HCT116 (cell line): ENCODE measurements around the gene C16orf95.

Experiments used
- EZH2phosphoT487 ChIP-seq: fragments of 200-600 bp; IDR thresholded peaks from 2 replicates; pipeline ENCODE4 v1.6.1; 2018; ENCODE audit warnings: antibody characterized with exemption, borderline replicate concordance
- JUND ChIP-seq: IDR thresholded peaks from 2 replicates; pipeline ENCODE4 v1.6.1; 2012
- POLR2A ChIP-seq: IDR thresholded peaks from 2 replicates; pipeline ENCODE4 v1.7.0; 2011; ENCODE audit warnings: borderline replicate concordance; ENCODE audit not compliant: insufficient read depth, insufficient read length; ENCODE audit errors: extremely low read depth
- POLR2AphosphoS5 ChIP-seq: IDR thresholded peaks from 2 replicates; pipeline ENCODE4 v1.6.1; 2011; ENCODE audit warnings: mild to moderate bottlenecking, low read depth, low read length, moderate library complexity
- RAD21 ChIP-seq: IDR thresholded peaks from 2 replicates; pipeline ENCODE4 v1.6.1; 2012; ENCODE audit warnings: low read depth, mild to moderate bottlenecking
- TF ChIP-seq, protein P1 (sequence below), 3 experiments: fragments of 200-600 bp in 1 of 3; sonication (generic) in 1 of 3; IDR thresholded peaks in 2 of 3; conservative IDR thresholded peaks in 1 of 3; 2 replicates each; pipeline ENCODE4 v1.5.1; 2012 to 2017; ENCODE audit warnings: low read depth in 2 of 3, low read length in 2 of 3, antibody characterized with exemption in 1 of 3, borderline replicate concordance in 1 of 3, control low read depth in 1 of 3, mild to moderate bottlenecking in 1 of 3, mixed read lengths in 1 of 3, mixed run types in 1 of 3, moderate library complexity in 1 of 3; ENCODE audit not compliant: insufficient read depth in 1 of 3
- TF ChIP-seq, protein P2 (sequence below): IDR thresholded peaks from 2 replicates; pipeline ENCODE4 v1.6.1; 2012

DNA sequence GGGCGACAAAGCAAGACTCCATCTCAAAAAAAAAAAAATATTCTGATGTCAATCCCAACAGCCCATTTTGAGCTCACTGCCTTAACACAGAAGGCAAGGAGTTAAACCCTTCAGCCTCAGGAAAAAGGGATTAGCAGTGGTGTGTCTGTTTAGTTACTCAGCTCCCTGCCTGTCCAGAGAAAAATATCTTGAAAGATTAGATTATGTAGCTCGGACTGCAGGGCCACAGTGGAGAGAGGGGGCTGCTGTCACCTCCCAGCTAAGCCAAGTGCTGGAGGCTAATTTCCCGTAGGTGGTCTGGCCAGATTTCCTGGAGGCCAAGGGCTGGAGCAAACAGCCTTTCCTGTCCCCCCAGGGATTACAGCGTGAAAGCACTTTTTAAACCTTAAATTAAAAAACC, 50.3 kb downstream of the C16orf95 start:
- TF ChIP-seq, protein P1, sequence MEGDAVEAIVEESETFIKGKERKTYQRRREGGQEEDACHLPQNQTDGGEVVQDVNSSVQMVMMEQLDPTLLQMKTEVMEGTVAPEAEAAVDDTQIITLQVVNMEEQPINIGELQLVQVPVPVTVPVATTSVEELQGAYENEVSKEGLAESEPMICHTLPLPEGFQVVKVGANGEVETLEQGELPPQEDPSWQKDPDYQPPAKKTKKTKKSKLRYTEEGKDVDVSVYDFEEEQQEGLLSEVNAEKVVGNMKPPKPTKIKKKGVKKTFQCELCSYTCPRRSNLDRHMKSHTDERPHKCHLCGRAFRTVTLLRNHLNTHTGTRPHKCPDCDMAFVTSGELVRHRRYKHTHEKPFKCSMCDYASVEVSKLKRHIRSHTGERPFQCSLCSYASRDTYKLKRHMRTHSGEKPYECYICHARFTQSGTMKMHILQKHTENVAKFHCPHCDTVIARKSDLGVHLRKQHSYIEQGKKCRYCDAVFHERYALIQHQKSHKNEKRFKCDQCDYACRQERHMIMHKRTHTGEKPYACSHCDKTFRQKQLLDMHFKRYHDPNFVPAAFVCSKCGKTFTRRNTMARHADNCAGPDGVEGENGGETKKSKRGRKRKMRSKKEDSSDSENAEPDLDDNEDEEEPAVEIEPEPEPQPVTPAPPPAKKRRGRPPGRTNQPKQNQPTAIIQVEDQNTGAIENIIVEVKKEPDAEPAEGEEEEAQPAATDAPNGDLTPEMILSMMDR (IDR thresholded peaks at IDR 0.05 in 2 of 3, conservative IDR thresholded peaks at IDR 0.05 in 1 of 3; ENCODE audit: borderline replicate concordance in 1 of 3, insufficient read depth in 1 of 3, low read depth in 2 of 3, low read length in 2 of 3) = no peak
- TF ChIP-seq JUND = no peak
- no peak for TF ChIP-seq RAD21
- TF ChIP-seq POLR2A = no peak
- TF ChIP-seq, protein P2, sequence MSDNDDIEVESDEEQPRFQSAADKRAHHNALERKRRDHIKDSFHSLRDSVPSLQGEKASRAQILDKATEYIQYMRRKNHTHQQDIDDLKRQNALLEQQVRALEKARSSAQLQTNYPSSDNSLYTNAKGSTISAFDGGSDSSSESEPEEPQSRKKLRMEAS = no peak
- TF ChIP-seq EZH2phosphoT487 = no peak
- no peak for TF ChIP-seq POLR2AphosphoS5
